ENCODE measurements around the gene SCYGR2. TPM values are rescaled to one million over a fixed set of nuclear protein-coding genes. Genes with fewer than 3 reads are reported as not detected.

The SCYGR2 gene
- total RNA-seq, 1 experiment from 2014 or later, result not detected

GRCh38 chr2:227602358-227602757, 3.7 kb downstream of the SCYGR2 start:
- RAD21 ChIA-PET (ENCODE audit: low non-redundant PET in 1 of 2, low total read pairs in 2 of 2, uncharacterized antibody in 2 of 2, unreplicated experiment in 2 of 2), result no interaction called here
- BruUV-seq (replicated peaks), result no TSS peak

GRCh38 chr2:227606476-227606875, 7.8 kb downstream of the SCYGR2 start:
- no peaks in the 10 kb centered on the region for H4K20me1 ChIP-seq (ENCODE audit: insufficient read depth)
- H3K4me3 ChIP-seq (replicated peaks in 1 of 2; ENCODE audit: low read depth in 1 of 2, low read length in 2 of 2), result no peak overlapping the region
- H3K27me3 ChIP-seq (ENCODE audit: insufficient read depth, low read length), result no peaks in the 10 kb centered on the region
- no peaks in the 10 kb centered on the region for H3K36me3 ChIP-seq (ENCODE audit: control insufficient read depth in 1 of 2, insufficient read depth in 2 of 2, low read length in 2 of 2)
- no peak overlapping the region for H3K9ac ChIP-seq (ENCODE audit: low read length)
- no peaks in the 10 kb centered on the region for H3K9me3 ChIP-seq (ENCODE audit: control insufficient read depth in 1 of 2, insufficient read depth in 1 of 2, low read depth in 1 of 2, low read length in 2 of 2)
- DNase-seq (ENCODE audit: low read depth, low spot score), result no peak
- no peak overlapping the region for H2AFZ ChIP-seq (ENCODE audit: low read depth, low read length, poor library complexity, severe bottlenecking)
- intact Hi-C loops (cut with micrococcal nuclease), result no loop called here
- no peak overlapping the region for H3K27ac ChIP-seq (ENCODE audit: low read depth, low read length)
- no peak overlapping the region for H3K4me2 ChIP-seq (ENCODE audit: low read length)
- ChIA-PET CTCF (no interaction called here), RAD21 (ENCODE audit: low non-redundant PET in 1 of 2, low total read pairs in 2 of 2, uncharacterized antibody in 2 of 2, unreplicated experiment in 2 of 2) (no interaction called here), POLR2A (no interaction called here)
- no TSS peak for BruUV-seq (replicated peaks)
- no peak for TF ChIP-seq YY1 (IDR thresholded peaks at IDR 0.05; ENCODE audit: extremely low read depth, insufficient replicate concordance, low read depth, low read length)
- no peak for TF ChIP-seq ELF1 (IDR thresholded peaks at IDR 0.05; ENCODE audit: borderline replicate concordance, low read depth)
- TF ChIP-seq SRF (IDR thresholded peaks at IDR 0.05; ENCODE audit: low read depth), result no peak
- TF ChIP-seq SP1 (IDR thresholded peaks at IDR 0.05; ENCODE audit: low read depth), result no peak
- no peak for TF ChIP-seq POLR2A (IDR thresholded peaks at IDR 0.05; ENCODE audit: borderline replicate concordance, extremely low read depth, insufficient read depth, insufficient read length)
- TF ChIP-seq, protein P1, sequence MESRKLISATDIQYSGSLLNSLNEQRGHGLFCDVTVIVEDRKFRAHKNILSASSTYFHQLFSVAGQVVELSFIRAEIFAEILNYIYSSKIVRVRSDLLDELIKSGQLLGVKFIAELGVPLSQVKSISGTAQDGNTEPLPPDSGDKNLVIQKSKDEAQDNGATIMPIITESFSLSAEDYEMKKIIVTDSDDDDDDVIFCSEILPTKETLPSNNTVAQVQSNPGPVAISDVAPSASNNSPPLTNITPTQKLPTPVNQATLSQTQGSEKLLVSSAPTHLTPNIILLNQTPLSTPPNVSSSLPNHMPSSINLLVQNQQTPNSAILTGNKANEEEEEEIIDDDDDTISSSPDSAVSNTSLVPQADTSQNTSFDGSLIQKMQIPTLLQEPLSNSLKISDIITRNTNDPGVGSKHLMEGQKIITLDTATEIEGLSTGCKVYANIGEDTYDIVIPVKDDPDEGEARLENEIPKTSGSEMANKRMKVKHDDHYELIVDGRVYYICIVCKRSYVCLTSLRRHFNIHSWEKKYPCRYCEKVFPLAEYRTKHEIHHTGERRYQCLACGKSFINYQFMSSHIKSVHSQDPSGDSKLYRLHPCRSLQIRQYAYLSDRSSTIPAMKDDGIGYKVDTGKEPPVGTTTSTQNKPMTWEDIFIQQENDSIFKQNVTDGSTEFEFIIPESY (IDR thresholded peaks at IDR 0.05; ENCODE audit: extremely low read depth, insufficient replicate concordance, low read length), result no peak
- TF ChIP-seq CBX3 (IDR thresholded peaks at IDR 0.05; ENCODE audit: low read depth), result no peak
- no peak for TF ChIP-seq EZH2phosphoT487 (IDR thresholded peaks at IDR 0.05; ENCODE audit: borderline replicate concordance)
- TF ChIP-seq ZNF274 (IDR thresholded peaks at IDR 0.05; ENCODE audit: low read depth, low read length), result no peak
- no peak for TF ChIP-seq RAD21 (IDR thresholded peaks at IDR 0.05; ENCODE audit: low read depth)
- no peak for TF ChIP-seq EGR1 (IDR thresholded peaks at IDR 0.05; ENCODE audit: low read depth)
- TF ChIP-seq JUND (IDR thresholded peaks at IDR 0.05), result no peak
- H3K9me2 ChIP-seq (ENCODE audit: insufficient read depth), result no peaks in the 10 kb centered on the region
- H3K79me2 ChIP-seq (ENCODE audit: insufficient read depth, low read length), result no peaks in the 10 kb centered on the region
- no peak for ATAC-seq
- no peaks in the 10 kb centered on the region for H3K4me1 ChIP-seq (ENCODE audit: control insufficient read depth in 1 of 2, insufficient read depth in 2 of 2, low read length in 2 of 2)

More at GRCh38 chr2:227602358-227602757, 3.7 kb downstream of the SCYGR2 start:
- no peak overlapping the region for H3K4me3 ChIP-seq (replicated peaks in 1 of 2; ENCODE audit: low read depth in 1 of 2, low read length in 2 of 2)
- no peak for TF ChIP-seq SIN3A (IDR thresholded peaks at IDR 0.05; ENCODE audit: low read depth)
- intact Hi-C loops (cut with micrococcal nuclease), result no loop called here
- H3K4me1 ChIP-seq (ENCODE audit: control insufficient read depth in 1 of 2, insufficient read depth in 2 of 2, low read length in 2 of 2), result peaks cover 8 to 13% of the 10 kb centered on the region in 2 experiments; a peak in 3 of 4 replicates
- H3K9ac ChIP-seq (ENCODE audit: low read length), result no peak overlapping the region
- H2AFZ ChIP-seq (ENCODE audit: low read depth, low read length, poor library complexity, severe bottlenecking), result no peak overlapping the region
- H3K27me3 ChIP-seq (ENCODE audit: insufficient read depth, low read length), result no peaks in the 10 kb centered on the region
- no peaks in the 10 kb centered on the region for H3K79me2 ChIP-seq (ENCODE audit: insufficient read depth, low read length)
- DNase-seq (ENCODE audit: low read depth, low spot score) (no peak), ATAC-seq (no peak)
- H3K36me3 ChIP-seq (ENCODE audit: control insufficient read depth in 1 of 2, insufficient read depth in 2 of 2, low read length in 2 of 2), result no peaks in the 10 kb centered on the region
- no peaks in the 10 kb centered on the region for H3K9me2 ChIP-seq (ENCODE audit: insufficient read depth)
- H3K4me2 ChIP-seq (ENCODE audit: low read length), result no peak overlapping the region
- H3K27ac ChIP-seq (ENCODE audit: low read depth, low read length), result no peak overlapping the region
- ChIA-PET POLR2A (no interaction called here), CTCF (no interaction called here)
- no peaks in the 10 kb centered on the region for H3K9me3 ChIP-seq (ENCODE audit: control insufficient read depth in 1 of 2, insufficient read depth in 1 of 2, low read depth in 1 of 2, low read length in 2 of 2)
- H4K20me1 ChIP-seq (ENCODE audit: insufficient read depth), result no peaks in the 10 kb centered on the region
